CD4-positive, alpha-beta T cell treated with Interferon gamma for 1 hour (primary cell): ENCODE measurements around the gene SLC24A3.
A peak's percentile ranks its signal among the peaks of the same experiment; 100 is the strongest.
"Not testable (repeated sequence)": the region's sequence is repeated elsewhere in the genome, so short reads cannot be mapped to it uniquely, and the experiment has no call there.

ENCODE experiments used
- DNase-seq: peaks from one replicate; pipeline ENCODE4 v3.0.0-alpha.2; 2020

Gene SLC24A3

GRCh38 chr20:19729672-19730071 is 517.2 kb downstream of the SLC24A3 start:
- no peak for DNase-seq

GRCh38 chr20:19730706-19731105 is 518.3 kb downstream of the SLC24A3 start:
- no peak for DNase-seq

DNA sequence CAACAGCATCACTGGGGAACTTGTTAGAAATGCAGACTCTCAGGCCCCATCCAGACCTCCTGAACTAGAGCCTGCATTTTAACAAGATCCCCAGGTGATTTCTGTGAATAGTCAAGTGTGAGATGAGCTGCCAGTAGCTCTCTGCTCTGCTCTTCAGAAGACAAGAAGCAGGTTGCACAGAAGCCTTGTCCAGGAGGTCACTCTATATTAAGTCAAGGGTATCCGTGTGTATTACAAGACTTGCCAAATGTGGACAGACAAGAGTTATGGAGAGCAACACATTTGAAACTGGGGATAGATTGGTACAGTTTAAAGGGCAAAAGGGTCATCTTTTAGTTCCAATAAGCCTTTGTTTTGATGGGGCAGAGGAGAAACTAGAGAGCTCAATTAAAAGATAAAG is 522.4 kb downstream of the SLC24A3 start:
- DNase-seq: no peak

- peak; percentile 48 for DNase-seq
Observed at GRCh38 chr20:19735446-19735845, 523.0 kb downstream of the SLC24A3 start.

DNA sequence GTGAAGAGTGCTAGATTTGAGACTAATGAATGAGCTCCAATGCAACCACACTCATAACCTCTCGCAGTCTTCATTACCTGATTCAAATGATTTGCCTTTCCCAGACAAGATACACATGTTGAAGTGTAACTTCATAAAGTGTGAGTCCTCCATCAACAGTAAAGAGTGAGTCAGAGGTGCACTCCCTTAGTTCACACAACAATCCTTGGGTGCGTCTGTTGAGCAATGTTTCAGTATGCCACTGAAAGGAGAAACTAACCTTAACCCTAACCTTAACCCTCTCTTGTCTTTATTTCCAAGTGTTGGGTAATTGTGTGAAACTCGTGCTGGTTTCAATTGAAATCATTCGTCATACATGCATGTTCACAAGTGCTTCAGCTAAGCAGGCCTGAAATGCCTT is 524.6 kb downstream of the SLC24A3 start:
- peak; percentile 22 for DNase-seq

- no peak for DNase-seq
Observed at GRCh38 chr20:19738951-19739350, 526.5 kb downstream of the SLC24A3 start.

- no peak for DNase-seq
Observed at GRCh38 chr20:19739351-19739750, 526.9 kb downstream of the SLC24A3 start.

DNA sequence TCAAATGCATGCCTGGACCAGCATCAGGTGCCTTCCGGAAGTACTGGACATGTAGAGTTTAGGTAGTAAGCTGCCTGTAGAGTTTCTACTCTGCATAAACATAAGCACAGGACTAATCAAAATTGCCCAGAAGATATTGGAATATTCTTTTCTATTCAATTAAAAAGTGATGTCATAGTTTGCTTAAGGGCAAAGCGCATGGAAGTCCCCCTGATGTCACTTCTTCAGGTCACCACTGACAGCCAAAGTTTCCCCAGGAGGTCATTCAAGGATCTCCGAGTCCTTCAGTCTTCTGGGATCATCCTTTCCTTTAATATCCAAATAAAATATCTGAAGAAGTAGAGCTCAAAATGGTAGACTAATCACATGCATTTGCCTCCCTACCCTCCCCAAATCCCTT is 528.1 kb downstream of the SLC24A3 start:
- no peak for DNase-seq

DNA sequence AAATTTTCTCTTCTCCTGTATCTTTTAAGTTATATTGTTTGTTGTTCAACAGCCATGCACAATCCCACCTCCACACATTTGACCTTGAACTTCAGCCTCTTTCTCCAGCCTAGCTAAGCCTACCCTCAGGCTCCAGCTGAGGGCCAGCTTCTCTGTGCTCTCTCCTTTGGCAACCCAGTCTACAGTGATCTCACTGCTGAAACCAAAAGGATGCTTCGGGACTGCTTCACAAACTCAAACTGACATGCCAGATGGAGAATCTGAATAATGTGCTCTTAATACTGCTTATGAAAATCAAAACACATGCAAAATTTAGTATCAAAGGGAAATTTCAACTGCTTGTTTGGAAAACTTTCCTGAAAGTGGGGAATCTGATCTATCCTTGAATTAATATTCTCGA is 529.5 kb downstream of the SLC24A3 start:
- DNase-seq: no peak

DNA sequence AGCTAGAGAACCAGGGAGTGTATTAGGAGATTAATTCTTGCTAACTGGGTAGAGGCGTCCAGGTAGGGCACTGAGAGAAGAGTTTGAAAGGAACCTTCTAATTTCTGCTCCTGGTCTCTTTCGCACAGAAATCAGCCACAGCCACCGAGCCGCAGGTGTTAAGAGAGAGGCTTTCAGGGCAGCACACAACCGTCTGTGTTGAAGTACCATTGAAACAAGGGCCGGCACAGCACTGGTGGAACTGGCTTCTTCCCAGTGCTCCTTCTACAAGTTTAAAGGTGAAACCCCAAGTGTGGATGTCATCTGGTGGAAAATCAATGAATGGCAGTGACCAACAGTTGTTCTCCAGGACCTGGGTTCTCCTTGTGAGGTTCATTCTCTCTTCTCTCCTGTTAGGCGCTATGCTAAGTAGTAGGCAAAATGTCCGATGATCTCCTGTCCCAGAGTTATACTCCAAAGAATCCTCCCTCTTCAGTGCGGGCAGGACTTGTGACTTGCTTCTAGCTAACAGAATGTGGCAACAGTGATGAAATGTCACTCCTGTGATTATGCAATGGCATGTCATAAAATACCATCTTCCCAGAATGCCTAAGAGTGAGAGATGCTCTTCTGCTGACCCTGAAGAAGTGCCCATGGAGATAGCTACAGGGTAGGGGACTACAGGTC is 530.7 kb downstream of the SLC24A3 start:
- DNase-seq: peak; percentile 16

DNA sequence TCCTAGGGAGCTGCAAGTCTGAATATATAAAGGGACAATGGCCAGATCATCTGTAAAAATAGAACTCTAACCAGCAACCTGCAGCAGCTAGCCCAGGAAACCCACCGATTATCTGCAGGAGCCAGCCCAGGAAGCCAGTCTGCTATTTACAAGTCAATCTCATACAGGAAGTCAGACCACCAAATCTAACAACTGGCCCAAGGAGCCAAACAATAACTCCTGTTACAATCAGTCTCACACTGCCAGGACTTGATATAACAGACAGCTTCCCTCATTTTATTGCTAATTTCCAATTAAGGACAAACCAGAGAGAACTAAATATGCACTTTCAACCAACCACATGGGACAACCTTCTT is 531.2 kb downstream of the SLC24A3 start:
- DNase-seq: no peak

DNA sequence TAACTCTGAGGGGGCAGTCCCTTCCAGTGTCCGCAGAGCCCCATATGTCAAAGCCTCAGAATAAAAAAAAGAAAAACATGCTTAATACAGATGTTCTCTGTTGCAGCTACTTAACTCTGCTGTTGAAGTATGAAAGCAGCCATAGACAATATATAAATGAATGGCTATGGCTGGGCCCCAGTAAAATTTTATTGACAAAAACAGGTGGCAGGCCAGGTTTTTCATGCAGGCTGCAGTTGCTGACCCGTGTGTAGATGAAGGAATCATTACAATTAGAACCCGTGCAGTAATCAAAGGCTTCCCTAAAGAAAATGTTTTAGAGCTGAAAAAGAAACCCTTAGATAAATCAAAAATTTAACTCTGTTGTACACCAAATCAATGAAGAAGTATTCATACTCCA is 532.7 kb downstream of the SLC24A3 start:
- DNase-seq: no peak

- no peak for DNase-seq
Observed at GRCh38 chr20:19745584-19745983, 533.1 kb downstream of the SLC24A3 start.

DNA sequence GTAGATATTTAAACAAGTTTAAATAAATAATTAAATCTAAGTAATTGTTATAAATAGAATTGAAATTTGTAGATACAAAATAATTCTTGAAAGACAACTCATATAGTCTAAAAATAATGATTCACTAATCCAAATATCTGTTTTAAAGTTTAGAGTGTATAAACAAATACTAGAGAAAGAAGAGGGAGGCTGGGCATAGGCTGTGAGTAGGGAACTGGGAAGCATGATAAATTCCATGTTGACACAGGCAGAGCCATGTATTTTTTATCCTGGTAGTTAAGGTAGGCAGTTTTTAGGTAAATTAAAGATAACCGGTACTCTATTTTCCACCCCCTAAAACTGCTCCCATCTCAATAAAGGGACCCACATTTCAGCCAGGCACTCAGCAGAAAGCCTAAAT is 534.0 kb downstream of the SLC24A3 start:
- DNase-seq: no peak

DNA sequence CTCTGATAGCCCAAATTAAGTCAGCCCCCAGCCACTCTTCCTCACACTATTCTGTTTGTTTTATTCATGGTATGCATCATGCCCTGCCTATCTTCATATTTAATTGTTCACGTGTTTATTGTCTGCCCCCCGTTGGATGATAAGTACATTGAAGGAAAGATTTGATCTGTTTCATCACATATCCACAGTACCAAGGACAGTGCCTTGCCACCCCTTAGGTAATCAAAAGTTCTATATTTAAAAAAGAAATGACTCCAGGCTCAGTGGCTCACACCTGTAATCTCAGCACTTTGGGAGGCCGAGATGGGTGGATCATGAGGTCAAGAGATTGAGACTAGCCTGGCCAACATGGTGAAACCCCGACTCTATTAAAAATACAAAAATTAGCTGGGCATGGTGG is 535.5 kb downstream of the SLC24A3 start:
- no peak for DNase-seq

GRCh38 chr20:19748681-19749080 is 536.2 kb downstream of the SLC24A3 start:
- no peak for DNase-seq

- no peak for DNase-seq
Observed at GRCh38 chr20:19749618-19750071, 537.2 kb downstream of the SLC24A3 start.

DNA sequence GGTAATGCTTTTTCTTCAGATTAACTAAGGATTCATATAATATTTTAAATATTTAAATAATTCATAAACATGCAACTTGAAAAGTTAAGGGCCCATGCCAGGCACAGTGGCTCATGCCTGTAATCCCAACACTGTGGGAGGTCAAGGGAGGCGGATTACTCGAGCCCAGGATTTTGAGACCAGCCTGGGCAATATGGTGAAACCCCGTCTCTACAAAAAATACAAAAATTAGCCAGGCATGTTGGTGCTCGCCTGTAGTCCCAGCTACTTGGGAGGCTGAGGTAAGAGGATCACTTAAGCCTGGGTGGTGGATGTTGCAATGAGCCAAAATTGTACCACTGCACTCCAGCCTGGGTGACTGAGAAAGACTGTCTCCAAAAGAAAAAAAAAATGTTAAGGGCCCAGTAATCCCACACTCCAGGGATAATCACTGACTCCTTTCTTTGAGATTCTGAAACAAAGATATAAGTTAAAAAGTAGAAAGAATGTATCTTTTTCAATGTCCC is 537.7 kb downstream of the SLC24A3 start:
- no peak for DNase-seq

- no peak for DNase-seq
Observed at GRCh38 chr20:19750907-19751636, 538.6 kb downstream of the SLC24A3 start.

DNA sequence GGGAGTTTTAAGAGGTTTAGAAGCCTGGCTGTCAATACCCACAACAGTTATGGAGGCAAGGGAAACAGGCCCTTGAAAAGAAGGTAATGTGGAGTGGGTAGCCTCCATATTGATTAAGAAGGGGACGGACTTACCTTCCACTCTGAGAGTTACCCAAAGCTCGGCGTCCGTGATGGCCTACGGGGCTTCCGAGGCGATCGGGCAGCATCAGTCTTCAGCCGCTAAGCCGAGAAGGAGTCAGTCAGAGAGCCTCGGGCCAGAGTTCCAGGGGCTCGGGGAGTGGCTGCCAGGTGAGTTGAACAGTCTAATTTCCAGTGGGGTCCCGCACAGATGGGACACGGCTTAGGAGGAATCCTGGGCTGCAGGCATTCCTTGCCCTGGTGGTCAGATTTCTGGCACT is 541.8 kb downstream of the SLC24A3 start:
- not testable (repeated sequence) for DNase-seq

DNA sequence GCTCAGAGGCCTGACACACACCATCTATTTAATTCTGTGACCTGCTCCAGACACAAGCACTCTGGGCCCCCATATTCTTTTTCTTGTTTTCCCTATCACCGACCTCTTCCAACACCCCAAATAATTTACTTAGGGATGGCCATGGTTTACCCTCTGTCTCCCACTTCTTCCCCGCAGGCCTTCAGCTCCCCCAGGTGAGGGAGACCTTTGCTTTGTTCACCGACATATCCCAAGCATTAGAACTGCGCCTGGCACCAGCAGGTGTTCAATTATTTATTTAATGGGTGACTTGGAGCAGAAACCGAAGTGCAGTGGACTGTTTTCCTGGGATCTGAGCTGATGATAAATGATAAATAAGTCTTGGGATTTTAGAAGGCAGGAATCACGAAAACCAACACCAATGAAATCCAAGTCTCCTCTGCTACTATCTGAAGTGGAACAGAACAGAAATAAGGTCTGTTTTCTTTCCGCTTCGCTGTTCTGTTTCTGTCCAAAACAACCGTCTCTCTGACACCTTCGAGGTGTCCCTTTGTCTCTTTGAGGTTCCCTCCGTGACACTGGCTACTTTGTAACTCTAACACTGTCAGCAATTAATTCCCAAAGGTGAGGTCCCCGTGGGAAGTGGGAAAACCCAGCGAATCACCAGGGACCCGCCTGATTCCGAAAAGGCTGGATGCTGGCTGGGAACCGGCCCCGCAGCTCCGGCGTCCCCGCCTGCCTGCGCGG is 544.5 kb downstream of the SLC24A3 start:
- no peak for DNase-seq

GRCh38 chr20:19757487-19758132 is 545.2 kb downstream of the SLC24A3 start:
- DNase-seq: peak; percentile 60

DNA sequence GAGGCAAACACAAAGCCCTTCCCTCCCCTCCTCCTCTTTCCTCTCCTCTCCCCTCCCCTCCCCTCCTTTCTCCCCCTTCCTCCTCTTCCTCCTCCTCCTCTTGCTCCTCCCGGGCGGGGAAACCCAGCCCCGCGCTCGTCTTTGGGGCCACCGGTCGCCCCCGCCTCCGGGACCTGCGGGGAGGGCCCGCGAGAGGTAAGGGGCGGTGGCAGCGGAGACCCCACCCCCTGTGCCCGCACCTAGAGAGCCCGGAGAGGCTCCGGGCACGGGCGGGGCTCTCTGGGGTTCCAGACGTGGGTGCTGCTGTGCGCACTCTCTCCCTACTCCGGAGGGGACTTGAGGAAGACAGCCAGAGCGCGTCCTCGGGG is 545.7 kb downstream of the SLC24A3 start, which contains the start of gene RIN2:
Gene RIN2 (plus strand): TSS at position 126 of the 368 bp plus-strand sequence. CDS start 131,344 bp downstream, outside the sequence.
- DNase-seq: no peak
